HL-60 (cell line): ENCODE results near the gene TRIB2.

Experiments used
- CTCF ChIP-seq: IDR thresholded peaks from one replicate; pipeline ENCODE4 v1.5.1; 2011; ENCODE audit warnings: low read length, control low read depth, inconsistent platforms; ENCODE audit not compliant: insufficient read depth
- GABPA ChIP-seq: IDR thresholded peaks from 2 replicates; pipeline ENCODE4 v1.6.1; 2012; ENCODE audit warnings: low read depth
- POLR2AphosphoS5 ChIP-seq: IDR thresholded peaks from 2 replicates; pipeline ENCODE4 v1.6.1; 2012; ENCODE audit warnings: low read depth
- REST ChIP-seq: IDR thresholded peaks from 2 replicates; pipeline ENCODE4 v1.6.1; 2012; ENCODE audit warnings: low read depth; ENCODE audit not compliant: insufficient replicate concordance
- SPI1 ChIP-seq: IDR thresholded peaks from 2 replicates; pipeline ENCODE4 v1.6.1; 2012; ENCODE audit warnings: low read depth, mild to moderate bottlenecking, borderline replicate concordance

GRCh38 chr2:12709207-12709522 is 7.6 kb upstream of the TRIB2 start:
- TF ChIP-seq CTCF (no peak), POLR2AphosphoS5 (no peak), REST (no peak), GABPA (no peak), SPI1 (no peak)
